Liver (tissue), 3 donors: Measurements from ENCODE around the gene IKZF1.

Source experiments
- EGR1 ChIP-seq, 2 donors: IDR thresholded peaks; 2 replicates each; pipeline ENCODE4 v1.6.1; 2016 to 2018; ENCODE audit warnings: antibody characterized with exemption in 2 of 2, low read depth in 2 of 2
- FOXA1 ChIP-seq: IDR thresholded peaks from 2 replicates; pipeline ENCODE4 v1.6.1; 2016; ENCODE audit warnings: antibody characterized with exemption
- HNF4A ChIP-seq, 2 donors: conservative IDR thresholded peaks; 2 replicates each; pipeline ENCODE4 v1.6.1; 2016; ENCODE audit warnings: antibody characterized with exemption in 2 of 2, mild to moderate bottlenecking in 2 of 2
- JUND ChIP-seq, 2 donors: IDR thresholded peaks; 2 replicates each; pipeline ENCODE4 v1.6.1; 2016; ENCODE audit warnings: antibody characterized with exemption in 2 of 2
- RAD21 ChIP-seq, 2 donors: IDR thresholded peaks; 2 replicates each; pipeline ENCODE4 v1.6.1; 2016; ENCODE audit warnings: antibody characterized with exemption in 2 of 2, mild to moderate bottlenecking in 2 of 2
- RXRA ChIP-seq, 2 donors: IDR thresholded peaks; 2 replicates each; pipeline ENCODE4 v1.6.1; 2017 to 2018; ENCODE audit warnings: antibody characterized with exemption in 2 of 2, mild to moderate bottlenecking in 1 of 2
- TAF1 ChIP-seq: conservative IDR thresholded peaks from 2 replicates; pipeline ENCODE4 v1.6.1; 2016; ENCODE audit warnings: antibody characterized with exemption, mild to moderate bottlenecking
- YY1 ChIP-seq: IDR thresholded peaks from 2 replicates; pipeline ENCODE4 v1.6.1; 2016; ENCODE audit warnings: antibody characterized with exemption, mild to moderate bottlenecking
- TF ChIP-seq, protein P1 (sequence below): fragments of 150-350 bp; IDR thresholded peaks from 2 replicates; pipeline ENCODE4 v1.5.1; 2017; ENCODE audit warnings: improper control_type of control experiment, low read depth, low read length; ENCODE audit not compliant: missing input control
- TF ChIP-seq, protein P2 (sequence below): IDR thresholded peaks from 2 replicates; pipeline ENCODE4 v1.6.1; 2016; ENCODE audit warnings: antibody characterized with exemption, mild to moderate bottlenecking
- TF ChIP-seq, protein P3 (sequence below): IDR thresholded peaks from 2 replicates; pipeline ENCODE4 v1.6.1; 2016; ENCODE audit warnings: antibody characterized with exemption
- TF ChIP-seq, protein P4 (sequence below): IDR thresholded peaks from 2 replicates; pipeline ENCODE4 v1.6.1; 2016; ENCODE audit warnings: antibody characterized with exemption
- TF ChIP-seq, protein P5 (sequence below): IDR thresholded peaks from 2 replicates; pipeline ENCODE4 v1.6.1; 2016; ENCODE audit warnings: antibody characterized with exemption
- donor health status: healthy.
- donor health status: healthy.

DNA sequence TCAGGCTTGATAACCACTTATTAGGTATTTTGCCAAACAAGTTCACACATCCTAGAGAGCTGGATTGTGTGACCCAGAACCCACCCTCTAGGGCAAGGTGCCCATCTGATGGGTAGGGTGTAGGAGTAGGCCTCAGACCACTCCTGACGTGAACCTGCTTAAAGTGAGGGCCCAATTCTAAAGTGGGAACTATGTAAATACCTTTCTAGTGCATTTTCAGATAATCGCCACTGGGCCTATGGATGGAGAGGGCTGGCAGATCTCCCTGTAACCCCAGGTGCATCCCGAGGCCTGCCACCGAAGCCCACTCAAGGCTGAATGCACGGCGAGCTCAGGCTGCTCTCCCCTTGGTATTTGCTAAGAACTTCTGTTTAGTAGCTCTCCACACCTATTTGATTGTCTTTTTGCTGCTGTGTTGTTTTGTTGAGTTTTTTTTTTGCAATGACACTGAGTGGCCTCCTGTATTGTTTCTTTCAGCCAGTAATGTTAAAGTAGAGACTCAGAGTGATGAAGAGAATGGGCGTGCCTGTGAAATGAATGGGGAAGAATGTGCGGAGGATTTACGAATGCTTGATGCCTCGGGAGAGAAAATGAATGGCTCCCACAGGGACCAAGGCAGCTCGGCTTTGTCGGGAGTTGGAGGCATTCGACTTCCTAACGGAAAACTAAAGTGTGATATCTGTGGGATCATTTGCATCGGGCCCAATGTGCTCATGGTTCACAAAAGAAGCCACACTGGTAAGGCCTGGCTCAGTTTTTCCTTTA lies 71.7 kb downstream of the IKZF1 start:
- TF ChIP-seq, protein P1, sequence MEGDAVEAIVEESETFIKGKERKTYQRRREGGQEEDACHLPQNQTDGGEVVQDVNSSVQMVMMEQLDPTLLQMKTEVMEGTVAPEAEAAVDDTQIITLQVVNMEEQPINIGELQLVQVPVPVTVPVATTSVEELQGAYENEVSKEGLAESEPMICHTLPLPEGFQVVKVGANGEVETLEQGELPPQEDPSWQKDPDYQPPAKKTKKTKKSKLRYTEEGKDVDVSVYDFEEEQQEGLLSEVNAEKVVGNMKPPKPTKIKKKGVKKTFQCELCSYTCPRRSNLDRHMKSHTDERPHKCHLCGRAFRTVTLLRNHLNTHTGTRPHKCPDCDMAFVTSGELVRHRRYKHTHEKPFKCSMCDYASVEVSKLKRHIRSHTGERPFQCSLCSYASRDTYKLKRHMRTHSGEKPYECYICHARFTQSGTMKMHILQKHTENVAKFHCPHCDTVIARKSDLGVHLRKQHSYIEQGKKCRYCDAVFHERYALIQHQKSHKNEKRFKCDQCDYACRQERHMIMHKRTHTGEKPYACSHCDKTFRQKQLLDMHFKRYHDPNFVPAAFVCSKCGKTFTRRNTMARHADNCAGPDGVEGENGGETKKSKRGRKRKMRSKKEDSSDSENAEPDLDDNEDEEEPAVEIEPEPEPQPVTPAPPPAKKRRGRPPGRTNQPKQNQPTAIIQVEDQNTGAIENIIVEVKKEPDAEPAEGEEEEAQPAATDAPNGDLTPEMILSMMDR, result no peak
- TF ChIP-seq TAF1, result no peak
- TF ChIP-seq, protein P2, sequence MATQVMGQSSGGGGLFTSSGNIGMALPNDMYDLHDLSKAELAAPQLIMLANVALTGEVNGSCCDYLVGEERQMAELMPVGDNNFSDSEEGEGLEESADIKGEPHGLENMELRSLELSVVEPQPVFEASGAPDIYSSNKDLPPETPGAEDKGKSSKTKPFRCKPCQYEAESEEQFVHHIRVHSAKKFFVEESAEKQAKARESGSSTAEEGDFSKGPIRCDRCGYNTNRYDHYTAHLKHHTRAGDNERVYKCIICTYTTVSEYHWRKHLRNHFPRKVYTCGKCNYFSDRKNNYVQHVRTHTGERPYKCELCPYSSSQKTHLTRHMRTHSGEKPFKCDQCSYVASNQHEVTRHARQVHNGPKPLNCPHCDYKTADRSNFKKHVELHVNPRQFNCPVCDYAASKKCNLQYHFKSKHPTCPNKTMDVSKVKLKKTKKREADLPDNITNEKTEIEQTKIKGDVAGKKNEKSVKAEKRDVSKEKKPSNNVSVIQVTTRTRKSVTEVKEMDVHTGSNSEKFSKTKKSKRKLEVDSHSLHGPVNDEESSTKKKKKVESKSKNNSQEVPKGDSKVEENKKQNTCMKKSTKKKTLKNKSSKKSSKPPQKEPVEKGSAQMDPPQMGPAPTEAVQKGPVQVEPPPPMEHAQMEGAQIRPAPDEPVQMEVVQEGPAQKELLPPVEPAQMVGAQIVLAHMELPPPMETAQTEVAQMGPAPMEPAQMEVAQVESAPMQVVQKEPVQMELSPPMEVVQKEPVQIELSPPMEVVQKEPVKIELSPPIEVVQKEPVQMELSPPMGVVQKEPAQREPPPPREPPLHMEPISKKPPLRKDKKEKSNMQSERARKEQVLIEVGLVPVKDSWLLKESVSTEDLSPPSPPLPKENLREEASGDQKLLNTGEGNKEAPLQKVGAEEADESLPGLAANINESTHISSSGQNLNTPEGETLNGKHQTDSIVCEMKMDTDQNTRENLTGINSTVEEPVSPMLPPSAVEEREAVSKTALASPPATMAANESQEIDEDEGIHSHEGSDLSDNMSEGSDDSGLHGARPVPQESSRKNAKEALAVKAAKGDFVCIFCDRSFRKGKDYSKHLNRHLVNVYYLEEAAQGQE, result no peak
- TF ChIP-seq YY1, result no peak
- TF ChIP-seq, protein P3, sequence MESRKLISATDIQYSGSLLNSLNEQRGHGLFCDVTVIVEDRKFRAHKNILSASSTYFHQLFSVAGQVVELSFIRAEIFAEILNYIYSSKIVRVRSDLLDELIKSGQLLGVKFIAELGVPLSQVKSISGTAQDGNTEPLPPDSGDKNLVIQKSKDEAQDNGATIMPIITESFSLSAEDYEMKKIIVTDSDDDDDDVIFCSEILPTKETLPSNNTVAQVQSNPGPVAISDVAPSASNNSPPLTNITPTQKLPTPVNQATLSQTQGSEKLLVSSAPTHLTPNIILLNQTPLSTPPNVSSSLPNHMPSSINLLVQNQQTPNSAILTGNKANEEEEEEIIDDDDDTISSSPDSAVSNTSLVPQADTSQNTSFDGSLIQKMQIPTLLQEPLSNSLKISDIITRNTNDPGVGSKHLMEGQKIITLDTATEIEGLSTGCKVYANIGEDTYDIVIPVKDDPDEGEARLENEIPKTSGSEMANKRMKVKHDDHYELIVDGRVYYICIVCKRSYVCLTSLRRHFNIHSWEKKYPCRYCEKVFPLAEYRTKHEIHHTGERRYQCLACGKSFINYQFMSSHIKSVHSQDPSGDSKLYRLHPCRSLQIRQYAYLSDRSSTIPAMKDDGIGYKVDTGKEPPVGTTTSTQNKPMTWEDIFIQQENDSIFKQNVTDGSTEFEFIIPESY, result no peak
- no peak for TF ChIP-seq RXRA (IDR thresholded peaks at IDR 0.05)
- TF ChIP-seq, protein P4, sequence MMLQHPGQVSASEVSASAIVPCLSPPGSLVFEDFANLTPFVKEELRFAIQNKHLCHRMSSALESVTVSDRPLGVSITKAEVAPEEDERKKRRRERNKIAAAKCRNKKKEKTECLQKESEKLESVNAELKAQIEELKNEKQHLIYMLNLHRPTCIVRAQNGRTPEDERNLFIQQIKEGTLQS, result no peak
- no peak for TF ChIP-seq HNF4A (conservative IDR thresholded peaks at IDR 0.05)
- TF ChIP-seq FOXA1, result no peak
- no peak for TF ChIP-seq RAD21 (IDR thresholded peaks at IDR 0.05)
- TF ChIP-seq, protein P5, sequence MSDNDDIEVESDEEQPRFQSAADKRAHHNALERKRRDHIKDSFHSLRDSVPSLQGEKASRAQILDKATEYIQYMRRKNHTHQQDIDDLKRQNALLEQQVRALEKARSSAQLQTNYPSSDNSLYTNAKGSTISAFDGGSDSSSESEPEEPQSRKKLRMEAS, result no peak
- TF ChIP-seq EGR1 (IDR thresholded peaks at IDR 0.05; ENCODE audit: low read depth in 2 of 2), result no peak
- TF ChIP-seq JUND (IDR thresholded peaks at IDR 0.05), result no peak
